Measurements from ENCODE around the gene DNAAF9.

The DNAAF9 gene

DNA sequence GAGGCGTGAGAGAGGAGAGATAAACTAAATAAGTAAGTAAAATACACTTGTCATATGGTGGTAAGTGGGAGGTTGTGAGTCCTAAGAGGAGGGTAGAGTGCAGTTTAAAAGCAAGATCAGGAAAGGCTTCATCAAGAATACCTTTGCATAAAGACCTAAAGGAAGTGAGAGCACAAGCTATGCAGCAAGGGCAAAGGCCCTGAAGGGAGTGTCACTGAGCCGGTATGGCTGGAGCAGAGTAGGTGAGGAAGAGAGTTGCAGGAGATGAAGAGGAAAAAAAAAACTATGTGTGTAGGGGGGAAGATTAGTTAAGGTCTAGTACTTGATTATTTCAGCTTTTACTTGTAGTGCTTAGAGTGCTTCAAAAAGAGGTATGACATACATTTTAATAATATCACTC, 11.0 kb downstream of the DNAAF9 start:
- no peak for DNase-seq (ENCODE audit: low read depth)
- no peak for TF ChIP-seq CTCF (IDR thresholded peaks at IDR 0.05; ENCODE audit: low read length, missing control alignments)
- no peak overlapping the region for H3K4me3 ChIP-seq (replicated peaks; ENCODE audit: low read depth, low read length)

GRCh38 chr20:3392756-3393155, 14.7 kb downstream of the DNAAF9 start:
- TF ChIP-seq CTCF (IDR thresholded peaks at IDR 0.05; ENCODE audit: low read length, missing control alignments), result no peak
- DNase-seq (ENCODE audit: low read depth), result no peak
- no peak overlapping the region for H3K4me3 ChIP-seq (replicated peaks; ENCODE audit: low read depth, low read length)

GRCh38 chr20:3390759-3391425, 16.6 kb downstream of the DNAAF9 start:
- TF ChIP-seq CTCF (IDR thresholded peaks at IDR 0.05; ENCODE audit: low read length, missing control alignments), result no peak
- DNase-seq (ENCODE audit: low read depth), result no peak
- no peak overlapping the region for H3K4me3 ChIP-seq (replicated peaks; ENCODE audit: low read depth, low read length)

GRCh38 chr20:3383878-3384495, 23.5 kb downstream of the DNAAF9 start:
- TF ChIP-seq CTCF (IDR thresholded peaks at IDR 0.05; ENCODE audit: low read length, missing control alignments), result no peak
- DNase-seq (ENCODE audit: low read depth), result no peak
- no peak overlapping the region for H3K4me3 ChIP-seq (replicated peaks; ENCODE audit: low read depth, low read length)

DNA sequence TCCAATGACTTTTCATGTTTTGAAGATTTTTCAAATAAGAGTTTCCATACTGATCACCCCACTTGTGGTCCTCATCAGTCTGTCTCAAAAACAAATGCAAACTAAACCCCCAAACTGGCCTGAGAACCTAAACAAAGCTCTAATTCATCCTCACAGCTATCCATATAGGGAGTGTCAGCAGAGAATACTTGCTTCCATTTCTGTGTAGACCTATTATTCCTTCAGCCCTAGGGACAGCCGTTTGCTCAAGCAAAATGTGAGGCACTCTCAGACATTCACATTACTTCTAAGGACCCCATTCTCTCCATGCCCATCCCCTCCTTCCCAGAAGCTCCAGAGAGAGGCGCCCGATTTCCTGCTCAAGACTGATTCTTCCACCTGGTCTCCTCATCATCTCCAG, 24.6 kb downstream of the DNAAF9 start:
- no peak for TF ChIP-seq CTCF (IDR thresholded peaks at IDR 0.05; ENCODE audit: low read length, missing control alignments)
- no peak for DNase-seq (ENCODE audit: low read depth)

DNA sequence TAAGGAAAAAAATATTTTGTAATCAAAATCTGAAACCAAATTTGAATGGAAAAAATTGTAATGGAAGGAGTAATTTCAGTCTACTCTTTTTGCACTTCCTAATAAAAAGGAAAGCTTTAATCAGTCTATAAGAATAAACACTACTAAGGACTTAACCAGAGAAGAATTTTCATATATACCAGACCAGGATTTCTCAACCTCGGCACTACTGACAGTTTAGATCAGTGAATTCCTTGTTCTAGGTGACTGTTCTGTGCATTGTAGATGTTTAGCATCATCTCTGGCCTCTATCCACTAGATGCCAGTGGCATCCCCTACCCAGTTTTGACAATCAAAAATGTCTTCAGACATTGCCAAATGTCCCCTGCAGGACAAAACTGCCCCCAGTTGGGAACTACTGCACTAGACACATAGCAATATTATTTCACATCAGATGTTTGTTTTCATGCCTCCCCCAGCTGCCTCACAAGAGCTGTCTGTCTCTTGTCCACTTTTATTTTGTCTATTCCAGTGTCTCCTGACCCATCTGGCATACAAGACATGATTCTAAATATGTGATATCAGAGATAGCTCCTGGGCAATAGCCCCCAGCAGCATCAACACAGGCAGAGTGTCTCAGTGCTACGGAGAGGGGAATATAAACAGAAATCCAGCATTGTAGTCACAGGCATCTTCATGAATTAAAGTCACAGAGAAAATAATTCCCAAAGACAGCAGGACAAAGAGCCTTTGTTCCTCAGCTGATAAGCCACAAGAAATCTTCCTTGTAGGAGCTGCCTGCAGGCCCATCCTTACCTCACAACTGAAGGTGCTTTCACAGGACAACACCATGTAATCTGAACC, 27.0 kb downstream of the DNAAF9 start:
- no peak overlapping the region for H3K4me3 ChIP-seq (replicated peaks; ENCODE audit: low read depth, low read length)
- TF ChIP-seq CTCF (IDR thresholded peaks at IDR 0.05; ENCODE audit: low read length, missing control alignments), result no peak

More for the DNA sequence above, 24.6 kb downstream of the DNAAF9 start:
- H3K4me3 ChIP-seq (replicated peaks; ENCODE audit: low read depth, low read length), result no peak overlapping the region

More for the DNA sequence above, 27.0 kb downstream of the DNAAF9 start:
- DNase-seq (ENCODE audit: low read depth), result no peak
